SK-N-MC (cell line): Measurements from ENCODE around the gene FAT1.

ENCODE experiments used
- DNase-seq: peaks from one replicate; pipeline ENCODE4 v3.0.0-alpha.2; 2011; ENCODE audit warnings: low read depth, low spot score
- H3K27ac ChIP-seq: fragments of 200-600 bp; sonication (generic); 2 replicates; pipeline ENCODE4 v1.5.1; 2016; ENCODE audit warnings: mixed run types
- H3K36me3 ChIP-seq: fragments of 200-600 bp; sonication (generic); 2 replicates; pipeline ENCODE4 v1.6.1; 2017; ENCODE audit warnings: antibody characterized with exemption, low read length, mixed read lengths; ENCODE audit not compliant: insufficient read depth
- H3K4me3 ChIP-seq: fragments of 200-600 bp; sonication (generic); 2 replicates; pipeline ENCODE4 v1.5.1; 2016
- H3K9ac ChIP-seq: fragments of 200-600 bp; sonication (generic); 2 replicates; pipeline ENCODE4 v1.8.0; 2017; ENCODE audit warnings: mixed run types, mixed read lengths; ENCODE audit not compliant: insufficient read length
- H3K9me3 ChIP-seq: fragments of 200-600 bp; sonication (generic); 2 replicates; pipeline ENCODE4 v1.6.1; 2017; ENCODE audit warnings: low read depth, mild to moderate bottlenecking, antibody characterized with exemption, low read length, moderate library complexity, mixed read lengths
- EZH2 ChIP-seq: fragments of 200-600 bp; sonication (generic); IDR thresholded peaks from one replicate; pipeline ENCODE4 v1.6.1; 2017; ENCODE audit warnings: antibody characterized with exemption
- FOXP2 ChIP-seq: optimal IDR thresholded peaks from 2 replicates; pipeline ENCODE3; 2011; ENCODE audit warnings: mild to moderate bottlenecking, moderate library complexity; ENCODE audit not compliant: insufficient read depth; ENCODE audit errors: extremely low read length, control extremely low read depth
- POLR2AphosphoS5 ChIP-seq: IDR thresholded peaks from 2 replicates; pipeline ENCODE4 v1.6.1; 2012; ENCODE audit warnings: mild to moderate bottlenecking, low read depth, low read length, borderline replicate concordance

Gene FAT1

DNA sequence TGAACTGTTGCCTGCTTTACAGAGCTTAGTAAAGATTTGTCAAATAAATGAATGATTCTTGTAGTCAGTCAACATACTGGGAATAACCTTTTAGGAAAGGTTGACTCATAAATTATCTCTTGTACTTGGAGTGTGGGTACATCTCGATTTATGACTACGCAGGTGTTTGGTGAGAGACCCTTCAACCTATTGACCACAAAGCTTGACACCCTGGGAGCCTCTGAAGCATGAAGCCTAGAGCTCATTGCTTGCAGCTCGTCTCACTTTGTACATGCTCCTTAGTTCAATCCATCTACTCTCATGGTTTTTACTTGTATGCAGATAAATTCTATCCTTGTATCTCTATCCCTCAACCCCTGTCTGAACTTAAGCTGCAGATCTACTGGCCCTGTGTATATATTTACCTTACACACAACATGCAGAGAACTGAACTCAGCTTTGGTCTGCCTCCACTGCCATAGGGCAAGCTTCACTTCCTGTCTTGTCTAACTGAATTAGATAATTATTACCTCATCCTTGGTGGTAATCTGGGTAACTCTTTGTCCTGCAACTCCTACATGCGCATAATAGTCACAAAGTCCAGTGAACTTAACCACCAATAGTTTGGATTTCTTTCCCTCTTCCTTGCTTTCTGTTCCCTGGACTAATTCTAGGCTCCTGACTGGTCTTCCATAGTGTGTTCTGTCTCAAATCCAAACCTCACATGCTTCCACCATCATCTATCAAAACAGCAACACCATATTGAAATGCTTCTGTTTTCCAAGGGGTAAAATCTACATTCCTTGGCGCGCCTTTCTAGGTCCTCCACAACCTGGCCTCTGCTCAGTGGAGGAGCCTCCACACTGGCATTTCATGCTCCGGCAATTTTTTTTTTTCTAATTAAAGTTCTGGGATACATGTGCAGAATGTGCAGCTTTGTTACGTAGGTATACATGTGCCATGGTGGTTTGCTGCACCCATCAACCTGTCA lies 32.2 kb upstream of the FAT1 start:
- H3K9ac ChIP-seq = no peak overlapping the region
- DNase-seq = no peak
- no peaks in the 10 kb centered on the region for H3K9me3 ChIP-seq
- H3K4me3 ChIP-seq = no peak overlapping the region
- no peaks in the 10 kb centered on the region for H3K36me3 ChIP-seq
- no peak for TF ChIP-seq POLR2AphosphoS5
- no peak for TF ChIP-seq FOXP2
- no peak for TF ChIP-seq EZH2
- H3K27ac ChIP-seq = no peak overlapping the region

DNA sequence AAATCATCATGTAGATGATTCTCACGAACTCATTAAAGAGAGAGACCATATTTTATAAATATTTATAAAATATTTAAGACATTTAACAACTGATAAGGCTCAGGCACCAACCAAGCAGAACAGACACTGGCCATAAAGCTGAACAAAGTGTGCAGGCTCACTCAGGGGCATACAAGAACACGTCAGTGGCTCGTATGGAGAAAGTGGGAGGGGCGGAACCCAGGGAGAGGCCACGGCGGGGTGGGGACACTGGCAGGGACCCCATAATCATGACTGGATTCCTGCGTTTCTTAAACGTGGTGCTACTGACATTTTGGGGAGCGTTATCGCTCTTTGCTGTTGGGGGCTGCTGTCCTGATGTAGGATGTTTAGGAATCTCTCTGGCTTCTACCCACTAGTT lies 31.3 kb upstream of the FAT1 start:
- no peak overlapping the region for H3K27ac ChIP-seq
- H3K9ac ChIP-seq = no peak overlapping the region
- H3K36me3 ChIP-seq = no peaks in the 10 kb centered on the region
- no peaks in the 10 kb centered on the region for H3K9me3 ChIP-seq
- no peak overlapping the region for H3K4me3 ChIP-seq
- DNase-seq = no peak
- TF ChIP-seq EZH2 (no peak), POLR2AphosphoS5 (no peak), FOXP2 (no peak)

DNA sequence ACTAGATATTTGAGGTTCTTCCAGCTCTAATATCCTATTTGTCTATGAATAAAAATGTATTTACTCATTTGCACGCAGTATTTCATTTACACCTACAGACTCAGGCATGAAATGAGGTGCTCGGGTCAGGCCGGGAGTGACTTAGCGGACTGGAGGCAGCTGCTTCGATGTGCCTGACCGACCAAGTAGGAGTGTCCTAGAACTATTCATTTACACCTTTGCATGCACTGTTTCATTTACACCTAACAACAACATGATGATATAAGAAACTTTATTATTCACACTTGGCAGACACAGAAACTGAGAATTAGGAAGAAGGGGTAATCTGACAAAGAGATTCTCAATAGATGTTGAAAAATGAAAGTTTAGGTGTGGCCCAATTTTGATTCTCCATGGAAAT lies 28.7 kb upstream of the FAT1 start:
- Histone ChIP-seq H3K4me3 (no peak overlapping the region), H3K27ac (no peak overlapping the region), H3K9me3 (no peaks in the 10 kb centered on the region), H3K9ac (no peak overlapping the region), H3K36me3 (no peaks in the 10 kb centered on the region)
- no peak for DNase-seq
- TF ChIP-seq EZH2 = no peak
- TF ChIP-seq FOXP2 = no peak
- no peak for TF ChIP-seq POLR2AphosphoS5

DNA sequence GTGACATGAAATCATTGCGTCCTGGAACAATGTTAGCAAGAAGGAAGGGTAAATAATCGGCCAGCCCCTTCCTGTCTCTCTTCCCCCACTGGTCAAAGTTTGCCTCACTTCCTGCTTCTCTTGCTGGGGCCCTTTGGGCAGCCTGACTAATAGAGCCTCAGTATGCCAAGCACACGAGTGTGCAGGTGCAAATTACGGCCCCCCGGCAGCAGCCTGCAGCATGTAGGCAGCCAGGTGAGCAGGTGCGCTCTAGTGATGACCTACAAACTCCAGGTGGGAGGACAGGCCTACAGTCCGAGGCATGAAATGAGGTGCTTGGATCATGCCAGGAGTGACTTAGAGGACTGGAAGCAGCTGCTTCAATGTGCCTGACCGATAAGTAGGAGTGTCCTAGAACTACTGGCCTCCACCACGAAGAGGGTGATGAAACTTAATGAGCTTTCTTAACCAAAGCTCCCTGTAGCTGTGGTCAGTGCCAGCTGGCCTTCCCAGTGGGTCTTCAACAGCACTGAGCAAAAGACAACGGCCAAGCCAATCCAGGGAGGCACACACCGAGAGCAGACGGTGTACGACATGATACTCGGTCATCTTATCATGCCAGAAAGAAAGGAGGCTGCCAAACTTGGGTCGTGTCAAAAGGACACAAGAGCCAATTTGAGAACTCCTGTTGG lies 26.1 kb upstream of the FAT1 start:
- DNase-seq = no peak
- no peaks in the 10 kb centered on the region for H3K9me3 ChIP-seq
- no peaks in the 10 kb centered on the region for H3K36me3 ChIP-seq
- H3K27ac ChIP-seq = no peak overlapping the region
- TF ChIP-seq FOXP2 (no peak), POLR2AphosphoS5 (no peak), EZH2 (no peak)
- H3K9ac ChIP-seq = no peak overlapping the region
- no peak overlapping the region for H3K4me3 ChIP-seq

DNA sequence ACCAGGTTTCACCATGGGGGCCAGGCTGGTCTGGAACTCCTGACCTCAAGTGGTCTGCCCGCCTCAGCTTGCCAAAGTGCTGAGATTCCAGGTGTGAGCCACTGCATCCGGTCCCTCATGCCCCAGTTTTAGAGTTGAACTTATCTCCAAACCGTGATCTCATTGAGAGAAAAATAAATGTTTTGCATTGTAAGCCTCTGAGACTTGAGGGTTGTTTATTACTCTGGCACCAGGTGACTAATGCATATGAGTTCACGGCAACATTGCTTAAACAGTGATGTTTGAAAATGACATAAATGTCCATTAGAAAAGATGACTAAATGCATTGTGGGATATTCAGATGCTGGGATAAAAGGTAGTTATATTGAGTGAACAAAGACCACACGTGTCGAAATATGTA lies 22.9 kb upstream of the FAT1 start:
- H3K9me3 ChIP-seq = no peaks in the 10 kb centered on the region
- DNase-seq = no peak
- no peak overlapping the region for H3K9ac ChIP-seq
- H3K4me3 ChIP-seq = no peak overlapping the region
- no peak for TF ChIP-seq EZH2
- TF ChIP-seq FOXP2 = no peak
- no peak for TF ChIP-seq POLR2AphosphoS5
- H3K27ac ChIP-seq = no peak overlapping the region
- no peaks in the 10 kb centered on the region for H3K36me3 ChIP-seq

DNA sequence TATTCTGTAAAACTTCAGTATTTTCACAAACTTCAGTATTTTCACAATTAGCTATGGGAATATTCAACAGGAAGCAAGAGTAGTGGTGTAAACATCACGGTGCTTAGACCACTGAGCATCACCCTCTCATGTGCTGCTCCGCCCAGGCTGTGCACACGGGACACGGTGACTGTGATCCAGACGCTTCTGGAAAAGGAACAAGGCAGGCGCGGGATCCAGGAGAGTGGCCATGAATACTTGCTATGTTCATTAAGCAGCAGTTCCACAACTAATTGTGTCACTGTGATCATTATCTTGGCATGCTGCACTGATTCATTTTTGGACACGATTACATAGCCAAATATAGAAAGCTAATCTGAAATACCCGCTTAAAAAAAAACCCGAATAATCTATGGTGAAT lies 19.6 kb upstream of the FAT1 start:
- H3K9me3 ChIP-seq = no peaks in the 10 kb centered on the region
- H3K4me3 ChIP-seq = no peak overlapping the region
- H3K9ac ChIP-seq = no peak overlapping the region
- TF ChIP-seq POLR2AphosphoS5 = no peak
- no peak for TF ChIP-seq EZH2
- no peak for TF ChIP-seq FOXP2
- no peak overlapping the region for H3K27ac ChIP-seq
- no peak for DNase-seq
- H3K36me3 ChIP-seq = no peaks in the 10 kb centered on the region

DNA sequence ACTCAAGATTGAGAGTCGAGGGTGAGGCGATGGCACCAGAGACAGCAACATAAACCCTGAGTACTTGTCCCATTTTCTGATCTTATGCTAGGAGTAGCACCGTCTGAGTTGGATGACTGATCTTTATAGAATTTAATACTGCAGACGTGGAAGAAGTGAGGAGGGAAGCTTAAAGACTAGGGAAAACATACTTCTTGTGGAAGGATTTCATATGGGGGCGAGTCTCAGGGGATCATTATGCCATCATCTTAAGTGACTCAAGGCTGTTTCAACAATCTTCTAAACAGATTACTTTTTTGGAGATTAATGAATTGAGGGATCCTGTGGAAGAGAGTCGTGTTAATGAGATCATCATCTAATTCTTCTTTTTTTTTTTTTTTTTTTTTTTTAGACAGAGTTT lies 17.2 kb upstream of the FAT1 start:
- DNase-seq = no peak
- Histone ChIP-seq H3K4me3 (no peak overlapping the region), H3K9me3 (no peaks in the 10 kb centered on the region), H3K27ac (no peak overlapping the region), H3K36me3 (no peaks in the 10 kb centered on the region), H3K9ac (no peak overlapping the region)
- TF ChIP-seq POLR2AphosphoS5 (no peak), FOXP2 (no peak), EZH2 (no peak)

DNA sequence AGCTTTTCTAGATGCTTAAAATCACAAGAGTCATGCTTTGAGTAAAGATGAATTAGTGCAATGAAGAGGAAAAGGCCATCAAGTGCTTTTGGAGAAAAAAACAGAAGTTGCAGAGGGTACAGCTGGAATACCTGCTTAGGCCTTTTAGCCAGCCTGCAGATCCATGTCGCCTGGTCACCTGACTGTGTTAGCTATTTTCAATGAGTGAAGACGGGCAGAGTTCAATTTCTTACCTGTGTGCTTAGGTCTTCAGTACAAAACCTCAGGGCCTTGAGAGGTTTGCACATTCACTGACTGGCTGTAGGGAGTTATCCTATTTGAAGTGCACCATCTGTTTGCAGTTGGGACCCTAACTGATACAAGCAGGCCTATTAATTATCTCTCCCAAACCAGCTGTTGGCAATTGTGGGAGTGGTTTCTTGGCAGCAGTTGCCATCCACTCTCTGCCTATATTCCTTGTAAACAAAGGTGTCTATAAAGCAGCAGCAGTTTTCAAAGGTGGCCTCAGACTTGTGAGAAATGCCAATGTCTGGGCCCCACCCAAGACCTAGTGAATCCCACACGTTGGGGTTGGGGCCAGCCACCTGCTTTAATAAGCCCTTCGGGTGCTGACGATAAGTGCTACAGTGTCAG lies 16.3 kb upstream of the FAT1 start:
- Histone ChIP-seq H3K36me3 (no peaks in the 10 kb centered on the region), H3K9ac (no peak overlapping the region), H3K27ac (no peak overlapping the region), H3K4me3 (no peak overlapping the region), H3K9me3 (no peaks in the 10 kb centered on the region)
- DNase-seq = no peak
- TF ChIP-seq POLR2AphosphoS5 (no peak), FOXP2 (no peak), EZH2 (no peak)
